ENCODE data around the gene HSFX2.
"Not testable (repeated sequence)": the region's sequence is repeated elsewhere in the genome, so short reads cannot be mapped to it uniquely, and the experiment has no call there.

The HSFX2 gene, protein sequence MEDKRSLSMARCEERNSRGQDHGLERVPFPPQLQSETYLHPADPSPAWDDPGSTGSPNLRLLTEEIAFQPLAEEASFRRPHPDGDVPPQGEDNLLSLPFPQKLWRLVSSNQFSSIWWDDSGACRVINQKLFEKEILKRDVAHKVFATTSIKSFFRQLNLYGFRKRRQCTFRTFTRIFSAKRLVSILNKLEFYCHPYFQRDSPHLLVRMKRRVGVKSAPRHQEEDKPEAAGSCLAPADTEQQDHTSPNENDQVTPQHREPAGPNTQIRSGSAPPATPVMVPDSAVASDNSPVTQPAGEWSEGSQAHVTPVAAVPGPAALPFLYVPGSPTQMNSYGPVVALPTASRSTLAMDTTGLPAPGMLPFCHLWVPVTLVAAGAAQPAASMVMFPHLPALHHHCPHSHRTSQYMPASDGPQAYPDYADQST

GRCh38 chrX:149595214-149595613 is at the start of gene HSFX2:
TSS of gene HSFX2 (minus strand) at chrX:149595314. CDS start at chrX:149594700, 614 bp downstream.
- DNase-seq (ENCODE audit: low spot score), result not testable (repeated sequence)

DNA sequence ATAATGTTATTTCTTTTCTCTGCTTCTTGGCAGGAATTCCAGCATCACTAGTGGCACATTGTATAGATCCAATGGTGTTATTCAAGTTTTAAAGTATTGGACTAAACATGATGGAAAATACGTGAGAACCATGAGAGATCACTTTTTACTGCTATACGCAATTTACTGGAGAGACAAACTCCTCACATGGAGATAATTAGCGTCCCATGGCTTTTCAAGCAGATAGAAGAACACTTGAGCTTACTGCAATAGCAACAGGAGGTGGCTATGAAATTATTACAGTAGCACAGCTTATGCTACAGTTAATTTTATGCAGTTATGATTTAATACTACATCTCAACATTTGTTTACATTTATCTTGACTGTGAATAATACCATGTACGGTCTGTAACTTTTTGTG is 48.4 kb upstream of the HSFX2 start:
- DNase-seq (ENCODE audit: low spot score), result no peak

DNA sequence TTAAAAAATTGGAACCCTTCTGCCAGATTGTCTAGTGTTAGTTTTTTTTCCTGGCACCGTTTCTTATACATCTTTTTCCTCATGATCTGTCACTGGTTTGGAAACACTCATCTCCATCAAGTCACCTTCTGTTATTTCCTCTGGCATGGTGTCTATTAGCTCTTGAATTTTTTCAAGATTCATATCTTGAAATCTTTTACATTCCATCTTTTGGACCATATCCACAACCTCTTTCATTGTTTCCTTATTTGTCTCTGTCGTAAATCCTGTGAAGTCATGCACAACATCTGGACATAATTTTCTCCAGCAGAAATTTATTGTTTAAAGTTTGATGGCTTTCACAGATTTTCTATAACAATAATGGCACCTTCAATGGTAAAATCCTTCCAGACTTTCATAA is 46.7 kb upstream of the HSFX2 start:
- no peak for DNase-seq (ENCODE audit: low spot score)

DNA sequence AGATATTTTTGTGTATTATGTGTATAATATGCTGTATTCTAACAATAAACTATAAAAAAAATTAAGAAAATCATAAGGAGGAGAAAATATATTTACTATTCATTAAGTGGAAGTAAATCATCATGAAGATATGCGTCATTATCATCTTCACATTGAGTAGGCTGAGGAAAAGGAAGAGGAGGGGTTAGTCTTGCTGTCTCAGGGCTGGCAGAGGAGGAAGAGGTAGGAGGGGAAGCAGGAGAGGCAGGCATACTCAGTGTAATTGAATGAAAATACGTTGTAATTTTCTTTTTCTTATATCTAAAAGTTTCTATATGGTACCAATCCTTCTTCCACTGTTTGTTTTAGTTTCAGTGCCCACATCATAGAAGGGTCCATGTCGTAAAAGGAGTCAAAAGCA is 46.3 kb upstream of the HSFX2 start:
- DNase-seq (ENCODE audit: low spot score), result no peak

GRCh38 chrX:149639568-149639967 is 44.5 kb upstream of the HSFX2 start:
- no peak for DNase-seq (ENCODE audit: low spot score)

DNA sequence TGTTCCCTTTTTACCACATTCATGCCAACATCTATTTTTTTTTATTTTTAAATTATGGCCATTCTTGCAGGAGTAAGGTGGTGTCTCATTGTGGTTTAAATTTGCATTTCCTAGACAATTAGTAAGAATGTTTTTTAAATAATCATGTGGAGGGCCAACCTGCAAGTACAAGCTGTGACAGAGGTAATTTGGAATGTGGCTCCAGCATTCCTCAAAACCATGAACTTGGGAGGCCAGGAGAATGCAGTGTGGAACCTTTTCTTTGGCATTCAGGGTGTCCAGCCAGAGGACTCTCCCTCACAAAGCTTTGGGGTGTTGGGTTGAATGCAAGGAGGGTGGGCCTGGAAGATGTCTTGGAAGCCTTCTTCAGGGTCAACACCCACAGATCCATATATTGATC is 43.7 kb upstream of the HSFX2 start:
- DNase-seq (ENCODE audit: low spot score), result no peak

DNA sequence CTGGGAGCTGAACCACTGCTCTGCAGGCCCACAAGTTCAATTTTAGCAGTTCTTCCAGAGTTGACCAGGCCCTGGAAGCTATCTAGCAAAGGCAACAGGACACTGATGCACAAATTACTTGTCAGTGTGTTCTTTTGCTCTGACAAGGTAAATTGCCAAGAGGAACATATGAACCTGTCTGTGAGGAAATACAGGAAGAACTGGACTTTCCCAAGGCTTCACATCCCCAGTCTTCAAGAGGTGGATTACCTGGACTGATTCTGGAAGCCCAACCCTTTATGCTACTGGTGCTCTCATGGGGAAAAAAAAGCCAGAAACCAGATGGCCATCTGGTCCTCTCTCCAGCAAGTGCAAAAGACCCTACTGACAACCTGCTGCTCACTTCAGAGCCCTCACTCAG is 38.4 kb upstream of the HSFX2 start:
- DNase-seq (ENCODE audit: low spot score), result no peak

- peak; percentile 61 for DNase-seq (ENCODE audit: low spot score)
Observed at GRCh38 chrX:149631234-149632165, 36.4 kb upstream of the HSFX2 start, which contains the start of gene TMEM185A. TSS of gene TMEM185A (minus strand) at chrX:149631792. CDS start at chrX:149631580, 212 bp downstream.

DNA sequence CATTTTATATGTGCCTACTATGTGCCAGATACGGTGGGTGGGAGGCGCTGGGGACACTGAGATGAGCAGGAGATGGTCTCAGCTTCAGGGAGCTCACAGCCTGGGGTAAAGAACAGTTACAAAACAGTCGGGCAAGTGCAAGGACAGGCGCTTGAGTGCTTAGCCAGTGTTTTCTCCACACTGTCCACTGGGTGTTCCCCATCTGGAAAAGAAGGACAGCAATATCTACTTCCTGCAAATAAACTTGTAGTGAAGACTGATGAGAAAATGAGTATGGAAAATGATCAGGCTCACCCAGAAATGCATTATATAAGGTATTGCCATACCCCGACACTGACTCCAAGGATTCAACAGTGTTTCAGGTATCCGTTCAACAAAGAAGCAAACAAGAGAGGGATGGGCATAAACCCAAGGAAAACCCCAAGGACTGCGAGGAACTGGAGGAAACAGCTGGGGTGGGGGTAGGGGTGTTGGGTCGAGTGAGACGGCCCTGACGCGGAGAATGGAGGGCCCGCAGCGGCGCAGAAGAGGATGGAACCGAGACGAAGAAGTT is 35.6 kb upstream of the HSFX2 start:
- DNase-seq (ENCODE audit: low spot score), result no peak

- DNase-seq (ENCODE audit: low spot score), result peak; percentile 1
Observed at GRCh38 chrX:149629730-149630387, 34.7 kb upstream of the HSFX2 start.

GRCh38 chrX:149628768-149629167 is 33.7 kb upstream of the HSFX2 start:
- DNase-seq (ENCODE audit: low spot score), result no peak

DNA sequence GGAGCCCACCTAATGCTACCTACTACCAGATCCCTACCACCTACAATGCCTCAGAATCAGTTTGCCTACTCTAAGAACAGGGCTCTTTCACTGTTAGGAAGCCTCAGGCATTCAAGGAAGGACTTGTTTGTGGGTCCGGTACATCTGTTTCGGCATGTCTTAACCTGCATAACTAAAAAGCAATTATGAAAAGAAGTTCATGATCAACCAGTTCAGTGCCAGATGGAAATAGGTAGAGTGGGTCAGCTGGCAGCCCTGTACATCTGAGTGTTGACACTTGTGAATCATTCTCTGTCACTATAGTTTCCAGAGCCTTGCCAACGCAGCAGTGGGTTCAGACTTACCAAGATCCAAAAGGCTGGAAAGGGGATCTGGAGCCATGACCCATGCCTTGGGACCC is 33.2 kb upstream of the HSFX2 start:
- no peak for DNase-seq (ENCODE audit: low spot score)

DNA sequence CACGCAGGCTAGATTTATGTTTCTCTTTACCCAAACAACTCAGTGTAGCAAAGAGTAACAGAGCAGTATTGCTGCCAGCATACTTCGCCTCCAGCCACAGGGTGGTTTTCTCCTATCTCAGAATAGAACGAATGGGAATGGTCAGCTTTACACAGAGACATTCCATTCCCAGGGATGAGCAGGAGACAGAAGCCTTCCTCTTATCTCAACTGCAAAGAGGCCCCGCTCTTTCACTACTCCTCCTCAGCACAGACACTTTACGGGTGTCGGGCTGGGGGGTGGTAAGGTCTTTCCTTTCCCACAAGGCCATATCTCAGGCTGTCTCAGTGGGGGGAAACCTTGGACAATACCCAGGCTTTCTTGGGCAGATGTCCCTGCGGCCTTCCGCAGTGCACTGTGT is 31.7 kb upstream of the HSFX2 start:
- not testable (repeated sequence) for DNase-seq (ENCODE audit: low spot score)

GRCh38 chrX:149619662-149620061 is 24.5 kb upstream of the HSFX2 start:
- DNase-seq (ENCODE audit: low spot score), result not testable (repeated sequence)

- DNase-seq (ENCODE audit: low spot score), result no peak
Observed at GRCh38 chrX:149618871-149619270, 23.8 kb upstream of the HSFX2 start.

DNA sequence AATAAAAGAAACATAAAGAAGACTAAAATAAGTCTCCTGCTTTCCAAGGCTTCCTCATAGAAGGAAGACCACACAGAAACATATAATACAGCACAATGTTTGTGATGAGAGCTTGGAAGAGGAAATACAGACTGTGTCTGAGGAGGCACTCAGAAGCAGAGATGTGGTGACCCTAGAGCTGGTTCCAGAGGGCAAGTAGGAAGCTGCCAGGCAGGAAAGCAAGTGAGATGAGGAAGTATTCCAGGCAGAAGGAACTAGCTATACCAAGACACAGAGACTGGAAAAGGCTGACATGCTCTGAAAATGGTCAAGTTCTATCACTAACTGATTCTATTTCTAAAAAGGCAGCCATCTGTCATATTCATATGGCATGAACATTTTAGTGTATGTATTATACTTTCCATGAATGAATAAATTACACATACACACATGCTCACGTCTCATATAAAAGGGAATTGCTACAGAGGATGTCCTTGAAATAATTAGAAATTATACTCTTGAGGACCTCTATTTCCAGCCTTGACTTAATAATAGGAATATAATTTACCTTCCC is 16.6 kb upstream of the HSFX2 start:
- DNase-seq (ENCODE audit: low spot score), result no peak

- DNase-seq (ENCODE audit: low spot score), result no peak
Observed at GRCh38 chrX:149610511-149610910, 15.4 kb upstream of the HSFX2 start.

DNA sequence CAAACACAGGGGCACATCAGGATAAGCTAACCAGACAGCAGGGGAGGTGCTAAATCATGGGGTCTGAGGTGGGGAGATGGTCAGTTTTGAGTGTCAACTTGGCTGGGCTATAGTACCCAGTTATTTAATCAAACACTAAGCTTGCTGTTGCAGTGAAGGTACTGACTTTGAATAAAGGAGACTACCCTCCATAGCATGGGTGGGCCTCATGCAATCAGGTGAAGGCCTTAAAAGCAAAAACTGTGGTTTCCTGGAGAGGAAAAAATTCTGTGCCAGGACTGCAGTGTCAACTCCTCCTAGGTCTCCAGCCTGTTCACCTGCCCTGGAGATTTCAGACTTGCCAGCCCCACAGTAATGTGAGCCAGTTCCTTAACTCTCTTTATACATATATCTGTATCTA is 12.6 kb upstream of the HSFX2 start:
- no peak for DNase-seq (ENCODE audit: low spot score)

- not testable (repeated sequence) for DNase-seq (ENCODE audit: low spot score)
Observed at GRCh38 chrX:149605248-149605885, 10.3 kb upstream of the HSFX2 start.

- DNase-seq (ENCODE audit: low spot score), result not testable (repeated sequence)
Observed at GRCh38 chrX:149598603-149599002, 3.5 kb upstream of the HSFX2 start.

GRCh38 chrX:149595943-149596342 is 829 bp upstream of the HSFX2 start:
- not testable (repeated sequence) for DNase-seq (ENCODE audit: low spot score)
